HepG2 (cell line): Measurements from ENCODE around the gene POLG2. TPM values are rescaled to one million over a fixed set of nuclear protein-coding genes. Genes with fewer than 3 reads are reported as not detected.

Experiments used
- AGO1 ChIP-seq: fragments of 200-400 bp; formaldehyde crosslinking; IDR thresholded peaks from 2 replicates; pipeline ENCODE4 v1.6.1; 2017; ENCODE audit warnings: mild to moderate bottlenecking, low read depth, low read length, moderate library complexity; ENCODE audit not compliant: poor library complexity, severe bottlenecking
- ATM ChIP-seq: fragments of 450-650 bp; IDR thresholded peaks from 2 replicates; pipeline ENCODE4 v1.7.1; 2017; ENCODE audit warnings: mild to moderate bottlenecking, borderline replicate concordance
- CEBPG ChIP-seq: IDR thresholded peaks from 2 replicates; pipeline ENCODE4 v1.6.1; 2016
- HOXA9 ChIP-seq: sonication (generic); formaldehyde crosslinking; IDR thresholded peaks from 2 replicates; pipeline ENCODE4 v1.8.1; 2022; ENCODE audit warnings: missing genetic modification reagents, mild to moderate bottlenecking, moderate library complexity, borderline replicate concordance
- MED1 ChIP-seq: sonication (generic); formaldehyde crosslinking; IDR thresholded peaks from 2 replicates; pipeline ENCODE4 v1.4.0; 2020; ENCODE audit warnings: missing genetic modification reagents
- PAX8 ChIP-seq: sonication (generic); formaldehyde crosslinking; IDR thresholded peaks from 2 replicates; pipeline ENCODE4 v1.8.0; 2022; ENCODE audit warnings: mild to moderate bottlenecking, missing genetic modification reagents, borderline replicate concordance
- RBM22 ChIP-seq: fragments of 200-400 bp; formaldehyde crosslinking; optimal IDR thresholded peaks from 2 replicates; pipeline ENCODE3; 2017; ENCODE audit warnings: mild to moderate bottlenecking, low read length, moderate library complexity
- TBL1XR1 ChIP-seq: fragments of 150-350 bp; IDR thresholded peaks from 2 replicates; pipeline ENCODE4 v1.6.1; 2014; ENCODE audit warnings: borderline replicate concordance, low read length; ENCODE audit not compliant: partially characterized antibody
- TEAD2 ChIP-seq: sonication (generic); formaldehyde crosslinking; IDR thresholded peaks from 2 replicates; pipeline ENCODE4 v1.9.0; 2021; ENCODE audit warnings: missing genetic modification reagents
- TGIF2 ChIP-seq: IDR thresholded peaks from 2 replicates; pipeline ENCODE4 v1.6.1; 2016; ENCODE audit warnings: control low read depth, missing compliant biosample characterization
- ZFP41 ChIP-seq: sonication (generic); formaldehyde crosslinking; IDR thresholded peaks from 2 replicates; pipeline ENCODE4 v1.4.0; 2020; ENCODE audit warnings: mild to moderate bottlenecking, missing genetic modification reagents, borderline replicate concordance
- ZNF24 ChIP-seq: fragments of 450-650 bp; IDR thresholded peaks from 2 replicates; pipeline ENCODE4 v1.6.1; 2017; ENCODE audit warnings: antibody characterized with exemption, mild to moderate bottlenecking
- ZNF296 ChIP-seq: sonication (generic); formaldehyde crosslinking; conservative IDR thresholded peaks from 2 replicates; pipeline ENCODE4 v1.5.0; 2020; ENCODE audit warnings: mild to moderate bottlenecking, missing genetic modification reagents
- ZNF367 ChIP-seq: sonication (generic); formaldehyde crosslinking; IDR thresholded peaks from 2 replicates; pipeline ENCODE4 v1.4.0; 2020; ENCODE audit warnings: missing genetic modification reagents, borderline replicate concordance
- ZNF546 ChIP-seq: sonication (generic); formaldehyde crosslinking; conservative IDR thresholded peaks from 2 replicates; pipeline ENCODE4 v1.8.1; 2023; ENCODE audit warnings: mild to moderate bottlenecking, missing genetic modification reagents
- ZNF766 ChIP-seq: sonication (generic); formaldehyde crosslinking; IDR thresholded peaks from 2 replicates; pipeline ENCODE4 v1.5.0; 2020; ENCODE audit warnings: missing genetic modification reagents, borderline replicate concordance
- polyA plus RNA-seq, 8 experiments: library from polyadenylated mRNA; depleted of rRNA in 3 of 8; stranded (reverse) in 7 of 8; unstranded in 1 of 8; fragments of >200 nt; fragmentation: Illumina TruSeq in 4 of 8; extraction: Trizol in 4 of 8; gene quantifications; 2 replicates each; pipeline versions ENCODE4 v1.2.1 to v1.2.3, GENCODE V29; 2011 to 2016; ENCODE audit warnings: low read depth in 4 of 8, missing spikeins in 1 of 8, mixed read lengths in 1 of 8; ENCODE audit not compliant: insufficient read depth in 1 of 8
- total RNA-seq, 5 experiments: library from RNA; depleted of rRNA; stranded (reverse); fragments of >200 nt; fragmentation: Illumina TruSeq; extraction: Trizol; gene quantifications; 2 replicates each; pipeline ENCODE4 v1.2.3, GENCODE V29; 2016; ENCODE audit warnings: low read depth in 1 of 5
- TF ChIP-seq, protein P1 (sequence below): sonication (generic); formaldehyde crosslinking; IDR thresholded peaks from one replicate; pipeline ENCODE4 v1.5.1; 2020; ENCODE audit warnings: mild to moderate bottlenecking, missing genetic modification reagents; ENCODE audit errors: not compliant biosample characterization
- TF ChIP-seq, protein P2 (sequence below): sonication (generic); formaldehyde crosslinking; IDR thresholded peaks from 2 replicates; pipeline ENCODE4 v1.4.0; 2020; ENCODE audit warnings: mild to moderate bottlenecking, low read depth, missing genetic modification reagents
- TF ChIP-seq, protein P3 (sequence below): sonication (generic); formaldehyde crosslinking; IDR thresholded peaks from 2 replicates; pipeline ENCODE4 v1.4.0; 2020; ENCODE audit warnings: mild to moderate bottlenecking, missing genetic modification reagents

The POLG2 gene
- total and polyA plus RNA-seq, 2 of the 13 experiments (the other 11 are each of a cell fraction or from before 2014, with no cell fraction given), result 21.1 to 25.5 TPM

DNA sequence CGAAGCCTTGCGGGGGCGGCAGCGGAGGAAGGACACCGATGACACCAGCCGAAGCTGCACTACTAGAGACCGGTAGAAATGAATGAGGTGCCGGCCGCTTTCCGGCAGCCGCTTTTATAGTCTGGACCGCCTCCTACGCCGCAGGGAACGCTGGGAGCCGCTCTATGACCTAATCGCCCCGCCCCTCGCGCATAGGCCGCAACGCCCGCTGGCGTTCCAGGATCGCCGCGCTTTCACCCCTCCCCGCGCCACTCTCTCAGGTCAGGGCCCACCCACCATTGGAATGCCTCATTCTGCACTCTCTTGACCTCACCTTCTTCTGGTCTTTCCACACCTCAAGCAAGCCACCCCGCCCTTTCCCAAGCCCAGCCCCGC is 9.3 kb upstream of the POLG2 start, which contains the start of gene DDX5 (continued):
- TF ChIP-seq, protein P1, sequence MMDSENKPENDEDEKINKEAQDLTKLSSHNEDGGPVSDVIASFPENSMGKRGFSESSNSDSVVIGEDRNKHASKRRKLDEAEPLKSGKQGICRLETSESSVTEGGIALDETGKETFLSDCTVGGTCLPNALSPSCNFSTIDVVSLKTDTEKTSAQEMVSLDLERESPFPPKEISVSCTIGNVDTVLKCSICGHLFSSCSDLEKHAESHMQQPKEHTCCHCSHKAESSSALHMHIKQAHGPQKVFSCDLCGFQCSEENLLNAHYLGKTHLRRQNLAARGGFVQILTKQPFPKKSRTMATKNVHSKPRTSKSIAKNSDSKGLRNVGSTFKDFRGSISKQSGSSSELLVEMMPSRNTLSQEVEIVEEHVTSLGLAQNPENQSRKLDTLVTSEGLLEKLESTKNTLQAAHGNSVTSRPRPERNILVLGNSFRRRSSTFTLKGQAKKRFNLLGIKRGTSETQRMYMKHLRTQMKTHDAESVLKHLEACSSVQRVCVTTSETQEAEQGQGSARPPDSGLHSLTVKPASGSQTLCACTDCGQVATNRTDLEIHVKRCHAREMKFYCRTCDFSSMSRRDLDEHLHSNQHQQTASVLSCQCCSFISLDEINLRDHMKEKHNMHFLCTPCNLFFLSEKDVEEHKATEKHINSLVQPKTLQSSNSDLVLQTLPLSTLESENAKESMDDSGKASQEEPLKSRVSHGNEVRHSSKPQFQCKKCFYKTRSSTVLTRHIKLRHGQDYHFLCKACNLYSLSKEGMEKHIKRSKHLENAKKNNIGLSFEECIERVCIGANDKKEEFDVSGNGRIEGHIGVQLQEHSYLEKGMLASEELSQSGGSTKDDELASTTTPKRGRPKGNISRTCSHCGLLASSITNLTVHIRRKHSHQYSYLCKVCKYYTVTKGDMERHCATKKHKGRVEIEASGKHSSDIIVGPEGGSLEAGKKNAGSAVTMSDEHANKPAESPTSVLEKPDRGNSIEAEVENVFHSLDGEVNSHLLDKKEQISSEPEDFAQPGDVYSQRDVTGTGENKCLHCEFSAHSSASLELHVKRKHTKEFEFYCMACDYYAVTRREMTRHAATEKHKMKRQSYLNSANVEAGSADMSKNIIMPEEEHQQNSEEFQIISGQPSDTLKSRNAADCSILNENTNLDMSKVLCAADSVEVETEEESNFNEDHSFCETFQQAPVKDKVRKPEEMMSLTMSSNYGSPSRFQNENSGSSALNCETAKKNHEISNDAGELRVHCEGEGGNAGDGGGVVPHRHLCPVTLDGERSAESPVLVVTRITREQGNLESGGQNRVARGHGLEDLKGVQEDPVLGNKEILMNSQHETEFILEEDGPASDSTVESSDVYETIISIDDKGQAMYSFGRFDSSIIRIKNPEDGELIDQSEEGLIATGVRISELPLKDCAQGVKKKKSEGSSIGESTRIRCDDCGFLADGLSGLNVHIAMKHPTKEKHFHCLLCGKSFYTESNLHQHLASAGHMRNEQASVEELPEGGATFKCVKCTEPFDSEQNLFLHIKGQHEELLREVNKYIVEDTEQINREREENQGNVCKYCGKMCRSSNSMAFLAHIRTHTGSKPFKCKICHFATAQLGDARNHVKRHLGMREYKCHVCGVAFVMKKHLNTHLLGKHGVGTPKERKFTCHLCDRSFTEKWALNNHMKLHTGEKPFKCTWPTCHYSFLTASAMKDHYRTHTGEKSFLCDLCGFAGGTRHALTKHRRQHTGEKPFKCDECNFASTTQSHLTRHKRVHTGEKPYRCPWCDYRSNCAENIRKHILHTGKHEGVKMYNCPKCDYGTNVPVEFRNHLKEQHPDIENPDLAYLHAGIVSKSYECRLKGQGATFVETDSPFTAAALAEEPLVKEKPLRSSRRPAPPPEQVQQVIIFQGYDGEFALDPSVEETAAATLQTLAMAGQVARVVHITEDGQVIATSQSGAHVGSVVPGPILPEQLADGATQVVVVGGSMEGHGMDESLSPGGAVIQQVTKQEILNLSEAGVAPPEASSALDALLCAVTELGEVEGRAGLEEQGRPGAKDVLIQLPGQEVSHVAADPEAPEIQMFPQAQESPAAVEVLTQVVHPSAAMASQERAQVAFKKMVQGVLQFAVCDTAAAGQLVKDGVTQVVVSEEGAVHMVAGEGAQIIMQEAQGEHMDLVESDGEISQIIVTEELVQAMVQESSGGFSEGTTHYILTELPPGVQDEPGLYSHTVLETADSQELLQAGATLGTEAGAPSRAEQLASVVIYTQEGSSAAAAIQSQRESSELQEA (CRISPR knock-in tag), result no peak
- TF ChIP-seq ZNF296 (CRISPR knock-in tag) (peak; percentile 77; the same call in 1 of the 2 replicates), TEAD2 (CRISPR knock-in tag) (peak; percentile 65; the same call in 1 of the 2 replicates), ZNF367 (CRISPR knock-in tag) (0 out of 2 replicates have a peak, but pooled peaks have one; percentile 85), CEBPG (CRISPR knock-in tag) (peak; percentile 40; the same call in 1 of the 2 replicates), TBL1XR1 (peak; percentile 35), HOXA9 (CRISPR knock-in tag) (no peak), PAX8 (CRISPR knock-in tag) (no peak), MED1 (no peak), ZNF24 (peak; percentile 74; the same call in 1 of the 2 replicates), RBM22 (peak; percentile 76), ZFP41 (CRISPR knock-in tag) (no peak), ATM (no peak), TGIF2 (CRISPR knock-in tag) (no peak), AGO1 (no peak), ZNF766 (CRISPR knock-in tag) (peak; percentile 90; the same call in 1 of the 2 replicates), ZNF546 (no peak)
- TF ChIP-seq, protein P2, sequence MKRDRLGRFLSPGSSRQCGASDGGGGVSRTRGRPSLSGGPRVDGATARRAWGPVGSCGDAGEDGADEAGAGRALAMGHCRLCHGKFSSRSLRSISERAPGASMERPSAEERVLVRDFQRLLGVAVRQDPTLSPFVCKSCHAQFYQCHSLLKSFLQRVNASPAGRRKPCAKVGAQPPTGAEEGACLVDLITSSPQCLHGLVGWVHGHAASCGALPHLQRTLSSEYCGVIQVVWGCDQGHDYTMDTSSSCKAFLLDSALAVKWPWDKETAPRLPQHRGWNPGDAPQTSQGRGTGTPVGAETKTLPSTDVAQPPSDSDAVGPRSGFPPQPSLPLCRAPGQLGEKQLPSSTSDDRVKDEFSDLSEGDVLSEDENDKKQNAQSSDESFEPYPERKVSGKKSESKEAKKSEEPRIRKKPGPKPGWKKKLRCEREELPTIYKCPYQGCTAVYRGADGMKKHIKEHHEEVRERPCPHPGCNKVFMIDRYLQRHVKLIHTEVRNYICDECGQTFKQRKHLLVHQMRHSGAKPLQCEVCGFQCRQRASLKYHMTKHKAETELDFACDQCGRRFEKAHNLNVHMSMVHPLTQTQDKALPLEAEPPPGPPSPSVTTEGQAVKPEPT (CRISPR knock-in tag), result no peak
- TF ChIP-seq, protein P3, sequence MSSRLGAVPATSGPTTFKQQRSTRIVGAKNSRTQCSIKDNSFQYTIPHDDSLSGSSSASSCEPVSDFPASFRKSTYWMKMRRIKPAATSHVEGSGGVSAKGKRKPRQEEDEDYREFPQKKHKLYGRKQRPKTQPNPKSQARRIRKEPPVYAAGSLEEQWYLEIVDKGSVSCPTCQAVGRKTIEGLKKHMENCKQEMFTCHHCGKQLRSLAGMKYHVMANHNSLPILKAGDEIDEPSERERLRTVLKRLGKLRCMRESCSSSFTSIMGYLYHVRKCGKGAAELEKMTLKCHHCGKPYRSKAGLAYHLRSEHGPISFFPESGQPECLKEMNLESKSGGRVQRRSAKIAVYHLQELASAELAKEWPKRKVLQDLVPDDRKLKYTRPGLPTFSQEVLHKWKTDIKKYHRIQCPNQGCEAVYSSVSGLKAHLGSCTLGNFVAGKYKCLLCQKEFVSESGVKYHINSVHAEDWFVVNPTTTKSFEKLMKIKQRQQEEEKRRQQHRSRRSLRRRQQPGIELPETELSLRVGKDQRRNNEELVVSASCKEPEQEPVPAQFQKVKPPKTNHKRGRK, result no peak
